Uterus (tissue), 2 donors: ENCODE measurements around the gene ACR.

Experiments used
- CTCF ChIP-seq, 4 experiments: fragments of 200-600 bp in 2 of 4; fragments of 450-650 bp in 2 of 4; sonication (generic) in 2 of 4; IDR thresholded peaks; one replicate each; pipeline ENCODE4 v1.5.1; 2016 to 2019; ENCODE audit warnings: antibody characterized with exemption in 4 of 4, mild to moderate bottlenecking in 2 of 4, moderate library complexity in 1 of 4
- POLR2A ChIP-seq, 2 donors: fragments of 450-650 bp; IDR thresholded peaks; one replicate each; pipeline ENCODE4 v1.6.1; 2016; ENCODE audit warnings: antibody characterized with exemption in 2 of 2, mild to moderate bottlenecking in 1 of 2, moderate library complexity in 1 of 2

GRCh38 chr22:50721257-50721844 is 16.7 kb upstream of the ACR start:
- TF ChIP-seq CTCF (IDR thresholded peaks at IDR 0.05), result no peak
- TF ChIP-seq POLR2A (IDR thresholded peaks at IDR 0.05), result no peak
